ENCODE results near the gene CD300E. TPM values are rescaled to one million over a fixed set of nuclear protein-coding genes. Genes with fewer than 3 reads are reported as not detected.
"Not testable (repeated sequence)": the region's sequence is repeated elsewhere in the genome, so short reads cannot be mapped to it uniquely, and the experiment has no call there.

CD300E gene
- total RNA-seq, 1 experiment from 2014 or later = not detected

DNA sequence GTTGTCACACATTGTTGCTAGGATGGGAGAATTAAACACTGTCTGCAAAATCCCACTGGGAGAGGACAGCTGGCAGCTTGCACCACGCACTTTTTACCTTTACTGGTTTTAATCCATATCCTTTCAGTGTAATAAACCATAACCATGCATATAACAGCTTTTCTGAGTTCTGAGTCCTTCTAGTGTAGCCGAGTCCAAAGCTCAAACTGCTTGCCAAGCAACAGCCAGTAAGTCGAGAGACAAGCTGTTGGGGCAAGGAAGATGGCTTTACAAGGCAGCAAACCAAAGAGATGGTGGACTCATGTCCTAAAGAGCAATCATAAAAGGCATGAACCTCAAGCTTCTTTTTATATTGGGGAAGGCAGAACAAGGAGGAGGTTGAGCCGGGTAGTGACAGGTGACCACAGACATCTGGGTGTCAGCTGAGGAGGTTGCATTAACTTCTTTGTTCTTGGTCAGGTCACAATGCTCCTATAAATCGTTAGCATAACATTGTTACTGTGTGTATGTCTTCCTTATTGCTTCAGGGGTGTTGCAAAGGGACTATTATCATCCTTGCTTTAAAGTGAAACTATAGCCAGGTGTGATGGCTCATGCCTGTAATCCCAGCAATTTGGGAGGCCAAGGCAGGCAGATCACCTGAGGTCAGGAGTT is 48.9 kb downstream of the CD300E start:
- intact Hi-C loops (cut with micrococcal nuclease) = no loop called here
- ChIA-PET POLR2A (no interaction called here), CTCF (interaction anchor here (0.7 to 1.6 kb wide), 5 partner anchors 8 to 207 kb away, joined by 3 to 10 read pairs (median 3); no protein-coding TSS in a partner anchor), RAD21 (ENCODE audit: low non-redundant PET in 1 of 2, low total read pairs in 2 of 2, uncharacterized antibody in 2 of 2, unreplicated experiment in 2 of 2) (no interaction called here)
- no peak for DNase-seq (ENCODE audit: low read depth, low spot score)
- no peak for ATAC-seq
- Histone ChIP-seq H3K27ac (ENCODE audit: low read depth, low read length) (no peak overlapping the region), H3K4me1 (ENCODE audit: control insufficient read depth in 1 of 2, insufficient read depth in 2 of 2, low read length in 2 of 2) (peaks cover 4 to 8% of the 10 kb centered on the region in 2 experiments), H3K79me2 (ENCODE audit: insufficient read depth, low read length) (no peaks in the 10 kb centered on the region), H4K20me1 (ENCODE audit: insufficient read depth) (no peaks in the 10 kb centered on the region), H3K9me2 (ENCODE audit: insufficient read depth) (no peaks in the 10 kb centered on the region), H3K9ac (ENCODE audit: low read length) (no peak overlapping the region), H3K9me3 (ENCODE audit: control insufficient read depth in 1 of 2, insufficient read depth in 1 of 2, low read depth in 1 of 2, low read length in 2 of 2) (no peaks in the 10 kb centered on the region), H2AFZ (ENCODE audit: low read depth, low read length, poor library complexity, severe bottlenecking) (no peak overlapping the region), H3K4me3 (replicated peaks in 1 of 2; ENCODE audit: low read depth in 1 of 2, low read length in 2 of 2) (no peak overlapping the region), H3K4me2 (ENCODE audit: low read length) (no peak overlapping the region), H3K36me3 (ENCODE audit: control insufficient read depth in 1 of 2, insufficient read depth in 2 of 2, low read length in 2 of 2) (no peaks in the 10 kb centered on the region), H3K27me3 (ENCODE audit: insufficient read depth, low read length) (peaks cover 31% of the 10 kb centered on the region)
- no TSS peak for BruUV-seq (replicated peaks)
- TF ChIP-seq ZFX (IDR thresholded peaks at IDR 0.05) = no peak
- TF ChIP-seq ELF1 (IDR thresholded peaks at IDR 0.05; ENCODE audit: borderline replicate concordance, low read depth) = no peak
- no peak for TF ChIP-seq SP1 (IDR thresholded peaks at IDR 0.05; ENCODE audit: low read depth)
- no peak for TF ChIP-seq TCF7L2 (IDR thresholded peaks at IDR 0.05; ENCODE audit: borderline replicate concordance, extremely low read depth, insufficient read depth, insufficient read length)
- TF ChIP-seq, protein P1, sequence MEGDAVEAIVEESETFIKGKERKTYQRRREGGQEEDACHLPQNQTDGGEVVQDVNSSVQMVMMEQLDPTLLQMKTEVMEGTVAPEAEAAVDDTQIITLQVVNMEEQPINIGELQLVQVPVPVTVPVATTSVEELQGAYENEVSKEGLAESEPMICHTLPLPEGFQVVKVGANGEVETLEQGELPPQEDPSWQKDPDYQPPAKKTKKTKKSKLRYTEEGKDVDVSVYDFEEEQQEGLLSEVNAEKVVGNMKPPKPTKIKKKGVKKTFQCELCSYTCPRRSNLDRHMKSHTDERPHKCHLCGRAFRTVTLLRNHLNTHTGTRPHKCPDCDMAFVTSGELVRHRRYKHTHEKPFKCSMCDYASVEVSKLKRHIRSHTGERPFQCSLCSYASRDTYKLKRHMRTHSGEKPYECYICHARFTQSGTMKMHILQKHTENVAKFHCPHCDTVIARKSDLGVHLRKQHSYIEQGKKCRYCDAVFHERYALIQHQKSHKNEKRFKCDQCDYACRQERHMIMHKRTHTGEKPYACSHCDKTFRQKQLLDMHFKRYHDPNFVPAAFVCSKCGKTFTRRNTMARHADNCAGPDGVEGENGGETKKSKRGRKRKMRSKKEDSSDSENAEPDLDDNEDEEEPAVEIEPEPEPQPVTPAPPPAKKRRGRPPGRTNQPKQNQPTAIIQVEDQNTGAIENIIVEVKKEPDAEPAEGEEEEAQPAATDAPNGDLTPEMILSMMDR (IDR thresholded peaks at IDR 0.05 in 2 of 3, conservative IDR thresholded peaks at IDR 0.05 in 1 of 3; ENCODE audit: borderline replicate concordance in 1 of 3, insufficient read depth in 1 of 3, low read depth in 2 of 3, low read length in 2 of 3) = no peak
- no peak for TF ChIP-seq POLR2A (IDR thresholded peaks at IDR 0.05; ENCODE audit: borderline replicate concordance, extremely low read depth, insufficient read depth, insufficient read length)

DNA sequence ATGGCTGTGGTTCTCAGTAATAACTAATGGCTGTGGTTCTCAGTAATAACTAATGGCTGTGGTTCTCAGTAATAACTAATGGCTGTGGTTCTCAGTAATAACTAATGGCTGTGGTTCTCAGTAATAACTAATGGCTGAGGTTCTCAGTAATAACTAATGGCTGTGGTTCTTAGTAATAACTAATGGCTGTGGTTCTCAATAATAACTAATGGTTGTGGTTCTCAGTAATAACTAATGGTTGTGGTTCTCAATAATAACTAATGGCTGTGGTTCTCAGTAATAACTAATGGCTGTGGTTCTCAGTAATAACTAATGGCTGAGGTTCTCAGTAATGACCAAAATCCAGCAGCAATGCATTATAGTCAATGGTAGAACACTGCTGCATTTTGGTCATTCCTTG is 49.9 kb downstream of the CD300E start:
- H3K4me3 ChIP-seq (replicated peaks in 1 of 2; ENCODE audit: low read depth in 1 of 2, low read length in 2 of 2); BruUV-seq (replicated peaks): not testable (repeated sequence)

More for the DNA sequence above, 49.9 kb downstream of the CD300E start:
- Histone ChIP-seq H3K4me1 (ENCODE audit: control insufficient read depth in 1 of 2, insufficient read depth in 2 of 2, low read length in 2 of 2) (peaks cover 14 to 18% of the 10 kb centered on the region in 2 experiments), H3K27me3 (ENCODE audit: insufficient read depth, low read length) (peaks cover 25% of the 10 kb centered on the region)
- H3K9ac ChIP-seq (ENCODE audit: low read length); H3K27ac ChIP-seq (ENCODE audit: low read depth, low read length); H2AFZ ChIP-seq (ENCODE audit: low read depth, low read length, poor library complexity, severe bottlenecking); H4K20me1 ChIP-seq (ENCODE audit: insufficient read depth); DNase-seq (ENCODE audit: low read depth, low spot score); intact Hi-C loops (cut with micrococcal nuclease); H3K9me3 ChIP-seq (ENCODE audit: control insufficient read depth in 1 of 2, insufficient read depth in 1 of 2, low read depth in 1 of 2, low read length in 2 of 2); H3K9me2 ChIP-seq (ENCODE audit: insufficient read depth); H3K4me2 ChIP-seq (ENCODE audit: low read length); H3K36me3 ChIP-seq (ENCODE audit: control insufficient read depth in 1 of 2, insufficient read depth in 2 of 2, low read length in 2 of 2); POLR2A ChIA-PET; RAD21 ChIA-PET (ENCODE audit: low non-redundant PET in 1 of 2, low total read pairs in 2 of 2, uncharacterized antibody in 2 of 2, unreplicated experiment in 2 of 2); ATAC-seq; H3K79me2 ChIP-seq (ENCODE audit: insufficient read depth, low read length): not testable (repeated sequence)
- CTCF ChIA-PET = interaction anchor here (0.9 to 1.6 kb wide), 2 partner anchors 7 to 206 kb away, joined by 3 to 10 read pairs; no protein-coding TSS in a partner anchor

Data from HCT116 (cell line).